ENCODE data around the gene CLSTN2.

GRCh38 chr3:140449413-140450256 is 514.6 kb downstream of the CLSTN2 start:
- TF ChIP-seq CTCF (tag by site-specific recombination; IDR thresholded peaks at IDR 0.05) (no peak), YY1 (tag by site-specific recombination; IDR thresholded peaks at IDR 0.05) (no peak)

All from HEK293 (cell line).